Pancreas (tissue), 10 donors: ENCODE results near the gene ZNF93. TPM values are rescaled to one million over a fixed set of nuclear protein-coding genes. Genes with fewer than 3 reads are reported as not detected.
"Not testable (repeated sequence)": the region's sequence is repeated elsewhere in the genome, so short reads cannot be mapped to it uniquely, and the experiment has no call there.

Source experiments
- ATAC-seq, 4 donors: fragments of 200-7000 bp; cut with Tn5 transposase; one replicate each; pipeline versions ENCODE4 v1.8.0 to v1.9.1; 2020; ENCODE audit warnings: mild to moderate bottlenecking in 4 of 4, moderate library complexity in 4 of 4
- DNase-seq, 6 donors: peaks; one replicate each; pipeline ENCODE4 v3.0.0-alpha.2; 2020
- FAIRE-seq: peaks from 2 replicates; lab custom pipeline; 2012; peaks lifted over from hg19 to GRCh38; lab: Jason Lieb, UNC
- H3K27ac ChIP-seq, 4 donors: fragments of 200-600 bp; sonication (generic); 1 replicate in 3 of 4; 2 replicates in 1 of 4; pipeline versions ENCODE4 v1.5.0 to v1.8.0; 2020
- H3K27me3 ChIP-seq, 4 donors: fragments of 200-600 bp; one replicate each; pipeline ENCODE4 v1.8.0; 2021
- H3K36me3 ChIP-seq, 3 donors: fragments of 200-600 bp; sonication (generic) in 1 of 3; one replicate each; pipeline versions ENCODE4 v1.5.0 to v1.8.0; 2020 to 2021
- H3K4me1 ChIP-seq, 3 donors: fragments of 200-600 bp; one replicate each; pipeline ENCODE4 v1.8.0; 2021
- H3K4me3 ChIP-seq, 4 donors: fragments of 200-600 bp; sonication (generic) in 2 of 4; one replicate each; pipeline versions ENCODE4 v1.5.0 to v1.8.0; 2020 to 2021
- H3K9me3 ChIP-seq, 4 donors: fragments of 200-600 bp; one replicate each; pipeline ENCODE4 v1.8.0; 2021
- WGBS, 2 donors: extraction: QIAGEN DNeasy Blood & Tissue Kit; methylation state at CpG; one replicate each; pipeline ENCODE4 v1.1.7; 2013; 5-methylcytosine and 5-hydroxymethylcytosine counted together
- intact Hi-C, 3 donors: fragments of 100-400 bp; cut with DNase I; formaldehyde crosslinking; loops; one replicate each; pipeline versions ENCODE4 v1.11.1 to v1.14.2; 2022
- polyA plus RNA-seq, 2 donors: library from polyadenylated mRNA; stranded (reverse); fragments of 200-250 nt; gene quantifications; one replicate each; pipeline ENCODE4 v1.2.3, GENCODE V29; 2013
- total RNA-seq, 6 donors: library from RNA; stranded (reverse); fragmentation: NEBNext Ultra II Directional in 4 of 6; extraction: Animal tissue kit (Norgen Biotek cat#: 25700) in 4 of 6; gene quantifications; one replicate each; pipeline versions ENCODE4 v1.2.1 to v1.2.4, GENCODE V29; 2021 to 2023
- TF ChIP-seq, protein P1 (sequence below), 4 donors: fragments of 200-600 bp; sonication (generic) in 3 of 4; IDR thresholded peaks; one replicate each; pipeline versions ENCODE4 v1.5.0 to v1.8.0; 2021; ENCODE audit warnings: antibody characterized with exemption in 4 of 4
- donor health status: healthy with polysubstance abuse.
- donor health status: DM: no; HTN: no; CAD: no; lungs with moderate emphysema.
- donor health status: DM: no; HTN: no; CAD: no.
- donor health status: control.
- donor health status: control.
- donor health status: Bipolar disorder and iron deficiency.
- donor health status: DM: yes; HTN: yes; CAD: no.
- donor health status: DM: no; HTN: no; CAD: no.
- donor health status: DM: no; HTN: no; CAD: no.
- donor health status: DM: yes; HTN: yes; CAD: no.

ZNF93 gene
- total and polyA plus RNA-seq, 8 donors: 1.8 to 3.4 (median 2.7) TPM

GRCh38 chr19:19964416-19964815, 63.7 kb downstream of the ZNF93 start:
- Histone ChIP-seq H3K36me3 (no peaks in the 10 kb centered on the region), H3K27ac (no peak overlapping the region), H3K4me1 (no peaks in the 10 kb centered on the region), H3K27me3 (no peaks in the 10 kb centered on the region), H3K9me3 (no peaks in the 10 kb centered on the region), H3K4me3 (no peak overlapping the region)
- TF ChIP-seq, protein P1, sequence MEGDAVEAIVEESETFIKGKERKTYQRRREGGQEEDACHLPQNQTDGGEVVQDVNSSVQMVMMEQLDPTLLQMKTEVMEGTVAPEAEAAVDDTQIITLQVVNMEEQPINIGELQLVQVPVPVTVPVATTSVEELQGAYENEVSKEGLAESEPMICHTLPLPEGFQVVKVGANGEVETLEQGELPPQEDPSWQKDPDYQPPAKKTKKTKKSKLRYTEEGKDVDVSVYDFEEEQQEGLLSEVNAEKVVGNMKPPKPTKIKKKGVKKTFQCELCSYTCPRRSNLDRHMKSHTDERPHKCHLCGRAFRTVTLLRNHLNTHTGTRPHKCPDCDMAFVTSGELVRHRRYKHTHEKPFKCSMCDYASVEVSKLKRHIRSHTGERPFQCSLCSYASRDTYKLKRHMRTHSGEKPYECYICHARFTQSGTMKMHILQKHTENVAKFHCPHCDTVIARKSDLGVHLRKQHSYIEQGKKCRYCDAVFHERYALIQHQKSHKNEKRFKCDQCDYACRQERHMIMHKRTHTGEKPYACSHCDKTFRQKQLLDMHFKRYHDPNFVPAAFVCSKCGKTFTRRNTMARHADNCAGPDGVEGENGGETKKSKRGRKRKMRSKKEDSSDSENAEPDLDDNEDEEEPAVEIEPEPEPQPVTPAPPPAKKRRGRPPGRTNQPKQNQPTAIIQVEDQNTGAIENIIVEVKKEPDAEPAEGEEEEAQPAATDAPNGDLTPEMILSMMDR (IDR thresholded peaks at IDR 0.05): no peak
- ATAC-seq: no peak
- DNase-seq: no peak
- intact Hi-C loops: no loop called here
- WGBS, 2 donors: 81 to 86% methylated on average over 7 of the region's 7 CpGs
- no peak for FAIRE-seq

DNA sequence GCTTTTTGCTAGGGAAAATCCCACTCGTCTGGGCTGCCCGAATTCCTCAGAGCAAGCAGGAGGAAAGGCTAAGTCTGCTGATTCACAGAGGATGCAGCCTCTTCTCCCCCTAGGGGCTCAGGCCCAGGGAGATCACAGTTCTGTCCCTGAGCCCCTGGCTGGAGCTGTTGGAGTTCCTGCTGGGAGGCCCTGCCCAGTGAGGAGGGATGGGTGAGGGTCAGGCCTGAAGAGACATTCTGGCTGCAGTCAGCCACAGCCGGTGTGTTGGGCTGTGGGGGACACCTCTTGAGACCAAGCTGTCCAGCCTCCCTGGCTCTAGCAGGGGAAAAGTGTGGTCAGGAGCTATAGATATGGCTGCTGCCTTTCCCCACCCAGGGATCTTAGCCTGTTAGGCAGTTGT, 65.4 kb downstream of the ZNF93 start:
- H3K4me3 ChIP-seq, ATAC-seq, H3K4me1 ChIP-seq, intact Hi-C loops, H3K27me3 ChIP-seq, H3K9me3 ChIP-seq, FAIRE-seq, H3K36me3 ChIP-seq, H3K27ac ChIP-seq, DNase-seq: not testable (repeated sequence)
- 78 to 83% methylated on average over 3 of the region's 3 CpGs for WGBS, 2 donors

- no peak overlapping the region for H3K27ac ChIP-seq
- ATAC-seq (no peak), DNase-seq (no peak), FAIRE-seq (no peak)
- H3K4me3 ChIP-seq: no peak overlapping the region
- H3K4me1 ChIP-seq: no peaks in the 10 kb centered on the region
- no peaks in the 10 kb centered on the region for H3K9me3 ChIP-seq
- no peaks in the 10 kb centered on the region for H3K36me3 ChIP-seq
- 72 to 78% methylated on average over 4 of the region's 4 CpGs for WGBS, 2 donors
- no peaks in the 10 kb centered on the region for H3K27me3 ChIP-seq
- intact Hi-C loops: no loop called here
- TF ChIP-seq, protein P1 (IDR thresholded peaks at IDR 0.05): no peak
Observed at GRCh38 chr19:19966862-19967261, 66.1 kb downstream of the ZNF93 start.

Other genes with a start within 250 kb of the ZNF93 start
- gene ATP13A1, start 237.3 kb upstream of the ZNF93 start, total RNA-seq: 10 to 100 TPM; 24.9 to 46.2 (median 33.6) TPM
- gene ATP13A1, start 237.3 kb upstream of the ZNF93 start, polyA plus RNA-seq: 10 to 100 TPM; 63.8 to 77.3 TPM
- 1 to 10 TPM; 3.3 to 7.1 (median 4.3) TPM for gene ZNF101, start 232.1 kb upstream of the ZNF93 start, total RNA-seq
- 1 to 10 TPM; 5.2 to 5.4 TPM for gene ZNF101, start 232.1 kb upstream of the ZNF93 start, polyA plus RNA-seq
- gene ZNF14, start 167.8 kb upstream of the ZNF93 start, total RNA-seq: 1 to 10 TPM; 2.1 to 4.5 (median 3.1) TPM
- gene ZNF14, start 167.8 kb upstream of the ZNF93 start, polyA plus RNA-seq: 1 to 10 TPM; 2.0 to 3.2 TPM
- gene ZNF506, start 79.2 kb upstream of the ZNF93 start, total RNA-seq: 10 to 100 TPM; 10.5 to 17.2 (median 11.5) TPM
- 1 to 10 TPM; 6.1 to 6.5 TPM for gene ZNF506, start 79.2 kb upstream of the ZNF93 start, polyA plus RNA-seq
- gene ZNF253, start 35.1 kb upstream of the ZNF93 start, total RNA-seq: 10 to 100 TPM in 1 of 6 donors, 1 to 10 TPM in 5; 4.1 to 12.7 (median 5.9) TPM
- gene ZNF253, start 35.1 kb upstream of the ZNF93 start, polyA plus RNA-seq: 1 to 10 TPM; 2.3 to 3.9 TPM
- gene ZNF682, start 138.6 kb downstream of the ZNF93 start, total RNA-seq: 1 to 10 TPM; 1.3 to 3.2 (median 2.8) TPM
- gene ZNF682, start 138.6 kb downstream of the ZNF93 start, polyA plus RNA-seq: 1 to 10 TPM; 6.3 to 7.3 TPM
- 1 to 10 TPM; 1.1 to 4.1 (median 2.7) TPM for gene ZNF90, start 177.1 kb downstream of the ZNF93 start, total RNA-seq
- gene ZNF90, start 177.1 kb downstream of the ZNF93 start, polyA plus RNA-seq: 1 to 10 TPM; 2.5 to 3.4 TPM